KBM-7 (cell line): ENCODE data around the gene ARHGAP10.

Experiments used
- DNase-seq: peaks from one replicate; pipeline ENCODE4 v3.0.0-alpha.2; 2015
- in situ Hi-C: fragments of 300-500 bp; cut with MboI; formaldehyde crosslinking; loops from 2 replicates; pipeline ENCODE4 v1.14.3; 2020; ENCODE audit warnings: low sequenced_read_pairs, low pct_unique_long_range_greater_than_20kb, mixed read lengths

ARHGAP10 gene

GRCh38 chr4:147923854-147924253 lies 192.0 kb downstream of the ARHGAP10 start:
- in situ Hi-C loops = no loop called here

GRCh38 chr4:147924604-147925412 lies 192.9 kb downstream of the ARHGAP10 start:
- DNase-seq = peak; percentile 30
- in situ Hi-C loops = no loop called here

More at GRCh38 chr4:147923854-147924253, 192.0 kb downstream of the ARHGAP10 start:
- no peak for DNase-seq

GRCh38 chr4:147927377-147928137 lies 195.7 kb downstream of the ARHGAP10 start:
- in situ Hi-C loops = no loop called here
- no peak for DNase-seq

- DNase-seq = no peak
- in situ Hi-C loops = no loop called here
Measured at GRCh38 chr4:147928400-147928799, 196.5 kb downstream of the ARHGAP10 start.

GRCh38 chr4:147929746-147930145 lies 197.9 kb downstream of the ARHGAP10 start:
- in situ Hi-C loops = no loop called here
- no peak for DNase-seq

GRCh38 chr4:147933316-147933715 lies 201.4 kb downstream of the ARHGAP10 start:
- in situ Hi-C loops = no loop called here
- no peak for DNase-seq

- DNase-seq = no peak
- in situ Hi-C loops = no loop called here
Measured at GRCh38 chr4:147933779-147934178, 201.9 kb downstream of the ARHGAP10 start.

GRCh38 chr4:147938496-147938895 lies 206.6 kb downstream of the ARHGAP10 start:
- in situ Hi-C loops = no loop called here

GRCh38 chr4:147940171-147940570 lies 208.3 kb downstream of the ARHGAP10 start:
- no peak for DNase-seq
- in situ Hi-C loops = no loop called here

More at GRCh38 chr4:147938496-147938895, 206.6 kb downstream of the ARHGAP10 start:
- no peak for DNase-seq

GRCh38 chr4:147941373-147941772 lies 209.5 kb downstream of the ARHGAP10 start:
- in situ Hi-C loops = no loop called here
- no peak for DNase-seq

- DNase-seq = no peak
- in situ Hi-C loops = no loop called here
Measured at GRCh38 chr4:147942729-147943128, 210.8 kb downstream of the ARHGAP10 start.

GRCh38 chr4:147943159-147943638 lies 211.3 kb downstream of the ARHGAP10 start:
- in situ Hi-C loops = no loop called here
- peak; percentile 58 for DNase-seq

- peak; percentile 20 for DNase-seq
- in situ Hi-C loops = no loop called here
Measured at GRCh38 chr4:147944249-147944648, 212.4 kb downstream of the ARHGAP10 start.

GRCh38 chr4:147944670-147945260 lies 212.9 kb downstream of the ARHGAP10 start:
- in situ Hi-C loops = no loop called here

GRCh38 chr4:147948336-147948735 lies 216.4 kb downstream of the ARHGAP10 start:
- in situ Hi-C loops = no loop called here
- DNase-seq = no peak

More at GRCh38 chr4:147944670-147945260, 212.9 kb downstream of the ARHGAP10 start:
- DNase-seq = no peak

GRCh38 chr4:147950261-147950660 lies 218.4 kb downstream of the ARHGAP10 start:
- no peak for DNase-seq
- in situ Hi-C loops = no loop called here

- in situ Hi-C loops = no loop called here
- peak; percentile 37 for DNase-seq
Measured at GRCh38 chr4:147950841-147951240, 219.0 kb downstream of the ARHGAP10 start.

GRCh38 chr4:147954850-147955249 lies 223.0 kb downstream of the ARHGAP10 start:
- no peak for DNase-seq
- in situ Hi-C loops = no loop called here

GRCh38 chr4:147955827-147956558 lies 224.1 kb downstream of the ARHGAP10 start:
- no peak for DNase-seq
- in situ Hi-C loops = no loop called here
